Pancreas (tissue), 10 donors: ENCODE measurements around the gene GSTM5. TPM values are rescaled to one million over a fixed set of nuclear protein-coding genes. Genes with fewer than 3 reads are reported as not detected.

Source experiments
- ATAC-seq, 4 donors: fragments of 200-7000 bp; cut with Tn5 transposase; one replicate each; pipeline versions ENCODE4 v1.8.0 to v1.9.1; 2020; ENCODE audit warnings: mild to moderate bottlenecking in 4 of 4, moderate library complexity in 4 of 4
- DNase-seq, 6 donors: peaks; one replicate each; pipeline ENCODE4 v3.0.0-alpha.2; 2020
- FAIRE-seq: peaks from 2 replicates; lab custom pipeline; 2012; peaks lifted over from hg19 to GRCh38; lab: Jason Lieb, UNC
- H3K27ac ChIP-seq, 4 donors: fragments of 200-600 bp; sonication (generic); 1 replicate in 3 of 4; 2 replicates in 1 of 4; pipeline versions ENCODE4 v1.5.0 to v1.8.0; 2020
- H3K27me3 ChIP-seq, 4 donors: fragments of 200-600 bp; one replicate each; pipeline ENCODE4 v1.8.0; 2021
- H3K36me3 ChIP-seq, 3 donors: fragments of 200-600 bp; sonication (generic) in 1 of 3; one replicate each; pipeline versions ENCODE4 v1.5.0 to v1.8.0; 2020 to 2021
- H3K4me1 ChIP-seq, 3 donors: fragments of 200-600 bp; one replicate each; pipeline ENCODE4 v1.8.0; 2021
- H3K4me3 ChIP-seq, 4 donors: fragments of 200-600 bp; sonication (generic) in 2 of 4; one replicate each; pipeline versions ENCODE4 v1.5.0 to v1.8.0; 2020 to 2021
- H3K9me3 ChIP-seq, 4 donors: fragments of 200-600 bp; one replicate each; pipeline ENCODE4 v1.8.0; 2021
- WGBS, 2 donors: extraction: QIAGEN DNeasy Blood & Tissue Kit; methylation state at CpG; one replicate each; pipeline ENCODE4 v1.1.7; 2013; 5-methylcytosine and 5-hydroxymethylcytosine counted together
- intact Hi-C, 3 donors: fragments of 100-400 bp; cut with DNase I; formaldehyde crosslinking; loops; one replicate each; pipeline versions ENCODE4 v1.11.1 to v1.14.2; 2022
- polyA plus RNA-seq, 2 donors: library from polyadenylated mRNA; stranded (reverse); fragments of 200-250 nt; gene quantifications; one replicate each; pipeline ENCODE4 v1.2.3, GENCODE V29; 2013
- total RNA-seq, 6 donors: library from RNA; stranded (reverse); fragmentation: NEBNext Ultra II Directional in 4 of 6; extraction: Animal tissue kit (Norgen Biotek cat#: 25700) in 4 of 6; gene quantifications; one replicate each; pipeline versions ENCODE4 v1.2.1 to v1.2.4, GENCODE V29; 2021 to 2023
- TF ChIP-seq, protein P1 (sequence below), 4 donors: fragments of 200-600 bp; sonication (generic) in 3 of 4; IDR thresholded peaks; one replicate each; pipeline versions ENCODE4 v1.5.0 to v1.8.0; 2021; ENCODE audit warnings: antibody characterized with exemption in 4 of 4
- donor health status: healthy with polysubstance abuse.
- donor health status: DM: no; HTN: no; CAD: no; lungs with moderate emphysema.
- donor health status: DM: no; HTN: no; CAD: no.
- donor health status: control.
- donor health status: control.
- donor health status: Bipolar disorder and iron deficiency.
- donor health status: DM: yes; HTN: yes; CAD: no.
- donor health status: DM: no; HTN: no; CAD: no.
- donor health status: DM: no; HTN: no; CAD: no.
- donor health status: DM: yes; HTN: yes; CAD: no.

The GSTM5 gene
- total and polyA plus RNA-seq, 8 donors = 0.42 to 4.5 (median 2.1) TPM

- Histone ChIP-seq H3K36me3 (no peaks in the 10 kb centered on the region), H3K9me3 (no peaks in the 10 kb centered on the region), H3K4me1 (no peaks in the 10 kb centered on the region), H3K4me3 (no peak overlapping the region), H3K27me3 (no peaks in the 10 kb centered on the region), H3K27ac (no peak overlapping the region)
- TF ChIP-seq, protein P1, sequence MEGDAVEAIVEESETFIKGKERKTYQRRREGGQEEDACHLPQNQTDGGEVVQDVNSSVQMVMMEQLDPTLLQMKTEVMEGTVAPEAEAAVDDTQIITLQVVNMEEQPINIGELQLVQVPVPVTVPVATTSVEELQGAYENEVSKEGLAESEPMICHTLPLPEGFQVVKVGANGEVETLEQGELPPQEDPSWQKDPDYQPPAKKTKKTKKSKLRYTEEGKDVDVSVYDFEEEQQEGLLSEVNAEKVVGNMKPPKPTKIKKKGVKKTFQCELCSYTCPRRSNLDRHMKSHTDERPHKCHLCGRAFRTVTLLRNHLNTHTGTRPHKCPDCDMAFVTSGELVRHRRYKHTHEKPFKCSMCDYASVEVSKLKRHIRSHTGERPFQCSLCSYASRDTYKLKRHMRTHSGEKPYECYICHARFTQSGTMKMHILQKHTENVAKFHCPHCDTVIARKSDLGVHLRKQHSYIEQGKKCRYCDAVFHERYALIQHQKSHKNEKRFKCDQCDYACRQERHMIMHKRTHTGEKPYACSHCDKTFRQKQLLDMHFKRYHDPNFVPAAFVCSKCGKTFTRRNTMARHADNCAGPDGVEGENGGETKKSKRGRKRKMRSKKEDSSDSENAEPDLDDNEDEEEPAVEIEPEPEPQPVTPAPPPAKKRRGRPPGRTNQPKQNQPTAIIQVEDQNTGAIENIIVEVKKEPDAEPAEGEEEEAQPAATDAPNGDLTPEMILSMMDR (IDR thresholded peaks at IDR 0.05) = no peak
- ATAC-seq (no peak), DNase-seq (no peak), FAIRE-seq (no peak)
- intact Hi-C loops = no loop called here
- 78 to 86% methylated on average over 5 of the region's 5 CpGs for WGBS, 2 donors
Observed at GRCh38 chr1:109717729-109718128, 5.7 kb downstream of the GSTM5 start.

DNA sequence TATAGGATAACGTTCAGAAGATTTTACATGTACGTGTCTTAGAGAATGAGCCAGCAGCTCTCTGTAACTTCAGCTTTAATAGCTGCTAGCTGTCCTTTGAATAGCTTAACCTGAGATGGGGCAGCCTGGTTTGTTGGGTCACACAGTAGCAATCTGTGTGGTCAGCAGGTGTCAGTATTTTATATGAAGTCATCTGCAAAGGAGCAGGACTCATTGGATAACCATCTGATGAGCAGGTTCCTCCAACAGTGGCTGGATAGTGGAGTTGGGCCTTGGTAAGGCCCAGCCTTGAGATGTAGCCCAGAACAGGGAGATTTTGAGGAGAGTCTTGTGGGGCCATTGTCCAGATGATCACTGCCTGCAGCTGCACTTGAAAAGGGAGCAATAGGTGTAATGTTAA, 6.4 kb downstream of the GSTM5 start:
- ATAC-seq = peak; percentile 73 to 98 (median 88)
- Histone ChIP-seq H3K36me3 (no peaks in the 10 kb centered on the region), H3K9me3 (no peaks in the 10 kb centered on the region), H3K27me3 (no peaks in the 10 kb centered on the region), H3K27ac (no peak overlapping the region), H3K4me1 (no peaks in the 10 kb centered on the region), H3K4me3 (no peak overlapping the region)
- intact Hi-C loops = no loop called here
- 29 to 33% methylated on average over 2 of the region's 2 CpGs for WGBS, 2 donors
- no peak for DNase-seq
- FAIRE-seq = no peak
- TF ChIP-seq, protein P1 (IDR thresholded peaks at IDR 0.05) = peak in 1 of 4 donors; percentile 9

- H3K36me3 ChIP-seq = no peaks in the 10 kb centered on the region
- WGBS, 2 donors = 72 to 74% methylated on average over 5 of the region's 5 CpGs
- no peak for DNase-seq
- no peaks in the 10 kb centered on the region for H3K9me3 ChIP-seq
- FAIRE-seq = no peak
- TF ChIP-seq, protein P1 (IDR thresholded peaks at IDR 0.05) = no peak
- H3K27me3 ChIP-seq = no peaks in the 10 kb centered on the region
- H3K4me1 ChIP-seq = peaks cover 0 to 4% (median 0%) of the 10 kb centered on the region in 3 donors
- no peak overlapping the region for H3K27ac ChIP-seq
- intact Hi-C loops = no loop called here
- no peak overlapping the region for H3K4me3 ChIP-seq
- ATAC-seq = no peak
Observed at GRCh38 chr1:109719337-109719837, 7.3 kb downstream of the GSTM5 start.

DNA sequence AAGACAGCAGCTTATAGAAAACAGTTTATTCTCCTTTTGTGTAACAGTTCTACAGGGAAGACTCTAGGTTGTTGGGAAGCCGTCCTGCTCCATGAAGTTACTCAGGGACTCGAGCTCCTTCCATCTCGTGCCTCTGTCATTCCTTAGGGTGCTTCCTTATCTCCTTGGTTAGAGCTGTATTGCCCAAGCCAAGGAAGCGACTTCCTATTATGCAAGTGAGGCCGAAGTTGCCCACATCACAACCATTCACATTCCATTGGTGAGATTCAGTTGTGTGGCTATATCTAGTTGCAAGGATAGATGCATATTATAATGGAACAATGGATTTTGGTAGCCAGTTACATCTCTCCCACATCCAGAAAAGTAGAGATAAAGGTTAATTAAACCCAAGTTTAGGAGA, 9.0 kb downstream of the GSTM5 start:
- Histone ChIP-seq H3K27ac (no peak overlapping the region), H3K9me3 (no peaks in the 10 kb centered on the region), H3K27me3 (no peaks in the 10 kb centered on the region), H3K4me3 (no peak overlapping the region), H3K36me3 (no peaks in the 10 kb centered on the region), H3K4me1 (peaks cover 0 to 9% (median 0%) of the 10 kb centered on the region in 3 donors)
- WGBS, 2 donors = 84 to 90% methylated on average over 5 of the region's 5 CpGs
- DNase-seq (no peak), ATAC-seq (no peak), FAIRE-seq (no peak)
- intact Hi-C loops = no loop called here
- TF ChIP-seq, protein P1 (IDR thresholded peaks at IDR 0.05) = no peak

GRCh38 chr1:109721971-109722370, 9.9 kb downstream of the GSTM5 start:
- TF ChIP-seq, protein P1 (IDR thresholded peaks at IDR 0.05) = no peak
- FAIRE-seq (no peak), DNase-seq (no peak), ATAC-seq (no peak)
- no peak overlapping the region for H3K4me3 ChIP-seq
- no peaks in the 10 kb centered on the region for H3K9me3 ChIP-seq
- no peak overlapping the region for H3K27ac ChIP-seq
- no peaks in the 10 kb centered on the region for H3K27me3 ChIP-seq
- intact Hi-C loops = no loop called here
- 98 to 100% methylated on average over 1 of the region's 1 CpG for WGBS, 2 donors
- H3K4me1 ChIP-seq = peaks cover 0 to 12% (median 0%) of the 10 kb centered on the region in 3 donors
- no peaks in the 10 kb centered on the region for H3K36me3 ChIP-seq
